Thyroid gland (tissue), 4 donors: Measurements from ENCODE around the gene GID4.

Source experiments
- CTCF ChIP-seq, 6 experiments: fragments of 200-600 bp in 3 of 6; fragments of 450-650 bp in 3 of 6; sonication (generic) in 3 of 6; IDR thresholded peaks; one replicate each; pipeline ENCODE4 v1.5.1; 2016 to 2019; ENCODE audit warnings: antibody characterized with exemption in 6 of 6, mild to moderate bottlenecking in 2 of 6, inconsistent platforms in 1 of 6, moderate library complexity in 1 of 6
- POLR2A ChIP-seq, 2 donors: fragments of 450-650 bp; IDR thresholded peaks; one replicate each; pipeline ENCODE4 v1.6.1; 2017; ENCODE audit warnings: antibody characterized with exemption in 2 of 2, mild to moderate bottlenecking in 2 of 2, moderate library complexity in 1 of 2

GRCh38 chr17:18105027-18105426, 65.8 kb downstream of the GID4 start:
- TF ChIP-seq CTCF (IDR thresholded peaks at IDR 0.05) (no peak), POLR2A (IDR thresholded peaks at IDR 0.05) (no peak)
